ENCODE results near the gene PARVB. TPM values are rescaled to one million over a fixed set of nuclear protein-coding genes. Genes with fewer than 3 reads are reported as not detected.

PARVB gene
- total RNA-seq: 4.4 and 5.4 TPM in 2 replicates
- long read RNA-seq: 0 reads

DNA sequence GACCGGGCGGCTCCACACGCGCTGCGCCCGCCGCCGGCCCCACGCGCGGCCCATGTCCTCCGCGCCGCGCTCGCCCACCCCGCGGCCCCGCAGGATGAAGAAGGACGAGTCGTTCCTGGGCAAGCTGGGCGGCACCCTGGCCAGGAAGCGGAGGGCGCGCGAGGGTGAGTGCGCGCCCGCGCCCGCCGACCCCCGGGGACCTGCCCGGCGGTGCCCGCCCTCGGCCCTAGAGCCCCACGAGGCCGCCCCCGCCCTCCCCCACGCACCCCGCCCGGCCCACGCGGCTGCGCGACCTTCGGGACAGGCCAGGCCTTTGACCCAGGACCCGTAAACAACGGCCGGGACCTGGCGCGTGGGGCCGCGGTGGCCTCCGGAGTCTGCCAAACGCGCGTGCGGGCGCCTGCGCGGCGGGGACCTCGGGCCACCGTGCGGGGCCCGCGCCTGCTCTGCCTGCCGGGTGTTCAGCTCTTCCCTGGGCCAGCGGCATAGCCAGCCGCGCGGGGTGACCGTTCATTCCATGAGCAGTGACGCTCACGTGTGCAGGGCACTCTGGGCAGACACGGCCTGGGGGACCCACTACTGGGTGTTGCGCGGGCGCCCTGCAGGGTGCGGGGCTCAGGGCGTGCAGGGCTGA lies at the start of gene PARVB:
Gene PARVB, plus strand, starts transcription at position 15 of the 634 bp plus-strand sequence. Its CDS starts 38 bp downstream, at position 53.
- no peak within 1 kb of the TSS for H3K27ac Mint-ChIP-seq (ENCODE audit: unreplicated experiment)
- H3K36me3 Mint-ChIP-seq (ENCODE audit: unreplicated experiment): no peaks in the 10 kb centered on the region
- H3K9me3 Mint-ChIP-seq (ENCODE audit: unreplicated experiment): no peaks in the 10 kb centered on the region
- DNase-seq (ENCODE audit: extremely low spot score, unreplicated experiment): no peak
- H3K4me1 Mint-ChIP-seq (ENCODE audit: unreplicated experiment): peaks cover 7% of the 10 kb centered on the region
- H3K4me3 Mint-ChIP-seq (ENCODE audit: unreplicated experiment): peak within 1 kb of the TSS; percentile 70
- H3K27me3 Mint-ChIP-seq (ENCODE audit: unreplicated experiment): no peaks in the 10 kb centered on the region
- no peak for TF ChIP-seq CTCF (IDR thresholded peaks at IDR 0.05)

- TF ChIP-seq CTCF (IDR thresholded peaks at IDR 0.05): no peak
- H3K27me3 Mint-ChIP-seq (ENCODE audit: unreplicated experiment): no peaks in the 10 kb centered on the region
- no peak overlapping the region for H3K27ac Mint-ChIP-seq (ENCODE audit: unreplicated experiment)
- H3K36me3 Mint-ChIP-seq (ENCODE audit: unreplicated experiment): peaks cover 52% of the 10 kb centered on the region
- no peaks in the 10 kb centered on the region for H3K9me3 Mint-ChIP-seq (ENCODE audit: unreplicated experiment)
- H3K4me3 Mint-ChIP-seq (ENCODE audit: unreplicated experiment): no peak overlapping the region
- no peak for DNase-seq (ENCODE audit: extremely low spot score, unreplicated experiment)
- H3K4me1 Mint-ChIP-seq (ENCODE audit: unreplicated experiment): no peaks in the 10 kb centered on the region
These were observed 49.1 kb upstream of the PARVB start for GRCh38 chr22:43975041-43975440.

GRCh38 chr22:43976861-43977795 lies 47.0 kb upstream of the PARVB start:
- DNase-seq (ENCODE audit: extremely low spot score, unreplicated experiment): no peak
- Mint-ChIP-seq H3K4me3 (ENCODE audit: unreplicated experiment) (no peak overlapping the region), H3K36me3 (ENCODE audit: unreplicated experiment) (peaks cover 58% of the 10 kb centered on the region), H3K27ac (ENCODE audit: unreplicated experiment) (no peak overlapping the region), H3K4me1 (ENCODE audit: unreplicated experiment) (no peaks in the 10 kb centered on the region), H3K9me3 (ENCODE audit: unreplicated experiment) (no peaks in the 10 kb centered on the region), H3K27me3 (ENCODE audit: unreplicated experiment) (no peaks in the 10 kb centered on the region)
- TF ChIP-seq CTCF (IDR thresholded peaks at IDR 0.05): no peak

DNA sequence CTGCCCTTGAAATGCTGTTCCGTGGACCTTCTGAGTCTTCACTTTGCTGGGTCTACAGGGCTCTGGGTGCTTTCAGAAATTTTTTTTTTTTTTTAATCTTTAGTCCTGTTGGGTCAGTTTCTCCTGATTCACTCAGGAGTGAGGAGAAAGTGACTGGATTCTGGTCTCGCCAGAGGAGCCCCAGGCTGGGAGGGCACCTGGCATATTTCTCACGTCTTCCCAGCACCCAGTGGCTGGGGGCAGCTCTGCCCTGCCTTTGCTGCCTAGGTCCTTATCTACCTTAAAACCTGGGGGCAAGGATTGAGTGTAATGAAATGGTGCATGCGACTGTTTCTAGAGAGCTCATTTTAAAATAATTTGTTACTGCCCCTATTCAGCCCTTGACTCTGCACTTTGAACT lies 45.5 kb upstream of the PARVB start:
- Mint-ChIP-seq H3K4me1 (ENCODE audit: unreplicated experiment) (no peaks in the 10 kb centered on the region), H3K9me3 (ENCODE audit: unreplicated experiment) (no peaks in the 10 kb centered on the region), H3K27me3 (ENCODE audit: unreplicated experiment) (no peaks in the 10 kb centered on the region), H3K4me3 (ENCODE audit: unreplicated experiment) (no peak overlapping the region), H3K36me3 (ENCODE audit: unreplicated experiment) (peaks cover 54% of the 10 kb centered on the region), H3K27ac (ENCODE audit: unreplicated experiment) (no peak overlapping the region)
- no peak for DNase-seq (ENCODE audit: extremely low spot score, unreplicated experiment)
- TF ChIP-seq CTCF (IDR thresholded peaks at IDR 0.05): no peak

DNA sequence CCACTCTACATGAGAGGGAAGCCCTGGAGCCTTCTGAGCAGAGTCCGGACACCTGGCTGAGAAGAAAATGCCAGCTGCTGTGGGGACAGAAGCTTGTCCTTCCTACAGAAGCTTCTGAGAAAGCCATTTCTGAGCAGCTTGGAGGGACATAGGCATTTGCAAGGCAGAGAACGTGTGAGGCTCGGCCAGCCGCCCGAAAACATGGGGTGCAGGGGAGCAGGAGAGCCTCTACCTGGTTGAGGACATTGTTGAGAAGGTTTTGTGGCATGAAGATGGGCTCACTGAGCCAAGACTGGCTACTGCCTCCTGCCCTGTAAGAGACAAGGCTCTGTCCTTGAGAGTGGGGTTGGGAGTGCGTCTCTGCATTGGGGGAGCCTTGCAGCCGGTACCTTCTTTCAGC lies 43.5 kb upstream of the PARVB start:
- no peak for DNase-seq (ENCODE audit: extremely low spot score, unreplicated experiment)
- no peak overlapping the region for H3K27ac Mint-ChIP-seq (ENCODE audit: unreplicated experiment)
- H3K4me3 Mint-ChIP-seq (ENCODE audit: unreplicated experiment): no peak overlapping the region
- no peaks in the 10 kb centered on the region for H3K9me3 Mint-ChIP-seq (ENCODE audit: unreplicated experiment)
- H3K27me3 Mint-ChIP-seq (ENCODE audit: unreplicated experiment): no peaks in the 10 kb centered on the region
- no peaks in the 10 kb centered on the region for H3K4me1 Mint-ChIP-seq (ENCODE audit: unreplicated experiment)
- H3K36me3 Mint-ChIP-seq (ENCODE audit: unreplicated experiment): peaks cover 53% of the 10 kb centered on the region
- TF ChIP-seq CTCF (IDR thresholded peaks at IDR 0.05): no peak
